GM12875 (cell line): ENCODE results near the gene AKT3.
"Not testable (repeated sequence)": the region's sequence is repeated elsewhere in the genome, so short reads cannot be mapped to it uniquely, and the experiment has no call there.

Experiments used
- H3K4me3 ChIP-seq: one replicate; pipeline ENCODE4 v1.5.1; 2011; ENCODE audit warnings: low read depth, low read length, control low read depth
- CTCF ChIP-seq: IDR thresholded peaks from 2 replicates; pipeline ENCODE4 v1.5.1; 2011; ENCODE audit warnings: low read depth, mild to moderate bottlenecking, control low read depth, inconsistent platforms, low read length, moderate library complexity, borderline replicate concordance; ENCODE audit not compliant: insufficient read depth

AKT3 gene

GRCh38 chr1:243601720-243602119, 248.3 kb downstream of the AKT3 start:
- TF ChIP-seq CTCF: no peak
- H3K4me3 ChIP-seq: no peak overlapping the region

- no peak for TF ChIP-seq CTCF
- no peak overlapping the region for H3K4me3 ChIP-seq
Measured at GRCh38 chr1:243598433-243598832, 251.6 kb downstream of the AKT3 start.

- no peak for TF ChIP-seq CTCF
- no peak overlapping the region for H3K4me3 ChIP-seq
Measured at GRCh38 chr1:243597383-243597782, 252.7 kb downstream of the AKT3 start.

- TF ChIP-seq CTCF: no peak
- no peak overlapping the region for H3K4me3 ChIP-seq
Measured at GRCh38 chr1:243596431-243597062, 253.5 kb downstream of the AKT3 start.

- no peak overlapping the region for H3K4me3 ChIP-seq
- TF ChIP-seq CTCF: no peak
Measured at GRCh38 chr1:243595527-243596210, 254.4 kb downstream of the AKT3 start.

GRCh38 chr1:243594455-243594854, 255.6 kb downstream of the AKT3 start:
- no peak for TF ChIP-seq CTCF
- no peak overlapping the region for H3K4me3 ChIP-seq

GRCh38 chr1:243589286-243589685, 260.8 kb downstream of the AKT3 start:
- not testable (repeated sequence) for H3K4me3 ChIP-seq
